Fibroblast of villous mesenchyme (primary cell): ENCODE measurements around the gene RIMKLA. TPM values are rescaled to one million over a fixed set of nuclear protein-coding genes. Genes with fewer than 3 reads are reported as not detected.

ENCODE experiments used
- DNase-seq: peaks from one replicate; pipeline ENCODE4 v3.0.0-alpha.2; 2010; ENCODE audit warnings: low read depth
- H3K4me3 ChIP-seq: 2 replicates; pipeline ENCODE4 v1.5.1; 2011; ENCODE audit warnings: low read depth, mild to moderate bottlenecking, low read length
- CTCF ChIP-seq: IDR thresholded peaks from 2 replicates; pipeline ENCODE4 v1.5.1; 2012; ENCODE audit warnings: low read depth, mild to moderate bottlenecking, low read length; ENCODE audit not compliant: insufficient read depth
- total RNA-seq: library from RNA; depleted of rRNA; stranded (reverse); fragments of >200 nt; gene quantifications from 2 replicates; pipeline ENCODE4 v1.2.3, GENCODE V29; 2012

The RIMKLA gene
- total RNA-seq, 1 donor, result not detected

- no peak overlapping the region for H3K4me3 ChIP-seq
- DNase-seq, result no peak
- TF ChIP-seq CTCF, result no peak
Measured at GRCh38 chr1:42466030-42466429, 85.4 kb downstream of the RIMKLA start.

- no peak overlapping the region for H3K4me3 ChIP-seq
- TF ChIP-seq CTCF, result no peak
- DNase-seq, result no peak
Measured at GRCh38 chr1:42469727-42470126, 89.1 kb downstream of the RIMKLA start.

Other genes with a start within 250 kb of the RIMKLA start
- not detected in 2 replicates for gene GUCA2B, start 227.4 kb upstream of the RIMKLA start, total RNA-seq
- gene GUCA2A, start 216.0 kb upstream of the RIMKLA start, total RNA-seq, result not detected in 2 replicates
- 28.7 and 34.5 TPM in 2 replicates for gene FOXJ3, start 45.6 kb upstream of the RIMKLA start, total RNA-seq
- gene ZMYND12, start 75.2 kb downstream of the RIMKLA start, total RNA-seq, result 0.32 and 0.86 TPM in 2 replicates
- gene PPCS, start 75.8 kb downstream of the RIMKLA start, total RNA-seq, result 66.5 and 78.3 TPM in 2 replicates
- gene CCDC30, start 82.5 kb downstream of the RIMKLA start, total RNA-seq, result 0.86 and 0.97 TPM in 2 replicates